ENCODE measurements around the gene FILIP1.
"Not testable (repeated sequence)": the region's sequence is repeated elsewhere in the genome, so short reads cannot be mapped to it uniquely, and the experiment has no call there.

The FILIP1 gene

DNA sequence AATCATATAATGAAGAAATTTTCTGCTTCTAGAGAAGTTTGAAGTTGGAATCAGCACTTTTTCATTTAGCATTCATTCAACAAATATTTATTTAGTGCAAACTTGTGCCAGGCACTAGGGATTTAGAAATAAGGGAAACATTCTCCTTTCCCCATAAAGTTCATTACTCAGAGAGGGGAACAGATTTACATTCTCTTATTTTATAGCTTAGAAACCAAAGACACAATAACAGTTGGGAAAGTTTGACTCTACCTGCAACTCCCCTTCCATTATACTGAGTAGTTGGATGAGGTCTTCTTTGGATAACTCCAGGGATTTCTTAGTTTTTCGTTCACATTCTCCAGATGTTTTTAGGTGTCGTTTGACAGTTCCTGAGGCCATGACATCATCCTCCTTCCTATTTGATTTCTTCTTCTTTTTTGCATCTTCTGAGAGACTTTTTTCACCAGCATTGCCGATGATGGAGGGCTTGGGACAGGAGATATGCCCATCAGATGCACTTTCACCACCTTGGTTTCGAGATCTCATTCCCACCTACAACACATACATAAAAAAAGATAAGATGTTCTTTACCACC, 79.1 kb downstream of the FILIP1 start:
- no peaks in the 10 kb centered on the region for H3K27me3 ChIP-seq
- H3K9me3 ChIP-seq: 0 out of 2 replicates have a peak, but pooled peaks cover 10% of the 10 kb centered on the region
- H3K4me1 ChIP-seq: peaks cover 10% of the 10 kb centered on the region
- no peaks in the 10 kb centered on the region for H4K20me1 ChIP-seq
- no peaks in the 10 kb centered on the region for H3K36me3 ChIP-seq
- H3K4me3 ChIP-seq: no peak overlapping the region
- H3K4me2 ChIP-seq: no peak overlapping the region
- H3K27ac ChIP-seq: no peak overlapping the region
- no peak for TF ChIP-seq Cebpa-rat (IDR thresholded peaks at IDR 0.05)
- no peak overlapping the region for H3K9ac ChIP-seq

DNA sequence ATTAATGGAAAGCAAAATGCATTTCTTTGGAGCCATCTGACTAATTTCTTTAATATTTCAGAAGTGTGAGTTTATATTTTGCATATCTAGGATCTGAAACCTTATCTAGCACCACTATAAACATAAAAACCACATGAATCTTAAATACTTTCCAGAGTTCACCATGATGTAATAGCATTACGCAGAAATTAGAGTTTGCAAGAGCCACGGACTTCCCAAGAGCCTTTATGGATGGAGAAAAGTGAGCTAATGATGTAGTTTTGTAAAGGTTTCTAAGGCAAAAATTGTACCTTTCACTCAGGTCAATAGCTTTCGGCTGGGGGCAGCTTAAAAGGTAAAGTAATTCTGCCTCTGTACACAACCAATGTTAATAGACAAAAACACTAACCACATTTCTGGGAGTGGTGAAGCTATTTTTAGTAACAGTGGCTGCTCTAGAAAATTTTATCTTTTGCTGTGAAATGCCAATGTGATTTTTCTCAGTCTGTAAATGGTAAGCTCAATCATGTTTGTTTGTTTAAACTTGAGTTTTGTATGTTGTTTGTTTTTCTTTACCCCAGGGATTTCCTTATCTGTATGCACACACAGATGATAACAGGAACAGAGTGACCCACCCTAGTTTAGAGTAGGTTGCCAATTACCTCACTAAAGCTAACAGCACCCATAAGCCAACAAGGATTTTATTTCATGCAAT, 80.5 kb downstream of the FILIP1 start:
- Histone ChIP-seq H3K36me3 (no peaks in the 10 kb centered on the region), H3K27ac (no peak overlapping the region), H3K4me1 (peaks cover 10% of the 10 kb centered on the region), H3K9me3 (0 out of 2 replicates have a peak, but pooled peaks cover 10% of the 10 kb centered on the region), H3K4me2 (no peak overlapping the region), H3K9ac (no peak overlapping the region), H3K4me3 (no peak overlapping the region), H4K20me1 (no peaks in the 10 kb centered on the region), H3K27me3 (no peaks in the 10 kb centered on the region)
- no peak for TF ChIP-seq Cebpa-rat (IDR thresholded peaks at IDR 0.05)

DNA sequence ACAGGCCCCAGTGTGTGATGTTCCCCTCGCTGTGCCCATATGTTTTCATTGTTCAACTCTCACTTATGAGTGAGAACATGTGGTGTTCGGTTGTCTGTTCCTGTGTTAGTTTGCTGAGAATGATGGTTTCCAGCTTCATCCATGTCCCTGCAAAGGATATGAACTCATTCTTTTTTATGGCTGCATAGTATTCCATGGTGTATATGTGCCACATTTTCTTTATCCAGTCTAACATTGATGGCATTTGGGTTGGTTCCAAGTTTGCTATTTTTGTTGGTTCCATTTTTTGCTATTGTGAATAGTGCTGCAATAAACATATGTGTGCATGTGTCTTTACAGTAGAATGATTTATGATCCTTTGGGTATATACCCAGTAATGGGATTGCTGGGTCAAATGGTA, 83.0 kb downstream of the FILIP1 start:
- H3K27me3 ChIP-seq, H4K20me1 ChIP-seq, H3K9me3 ChIP-seq, H3K4me3 ChIP-seq, H3K27ac ChIP-seq, H3K36me3 ChIP-seq, H3K9ac ChIP-seq, H3K4me2 ChIP-seq: not testable (repeated sequence)
- peaks cover 10% of the 10 kb centered on the region for H3K4me1 ChIP-seq

DNA sequence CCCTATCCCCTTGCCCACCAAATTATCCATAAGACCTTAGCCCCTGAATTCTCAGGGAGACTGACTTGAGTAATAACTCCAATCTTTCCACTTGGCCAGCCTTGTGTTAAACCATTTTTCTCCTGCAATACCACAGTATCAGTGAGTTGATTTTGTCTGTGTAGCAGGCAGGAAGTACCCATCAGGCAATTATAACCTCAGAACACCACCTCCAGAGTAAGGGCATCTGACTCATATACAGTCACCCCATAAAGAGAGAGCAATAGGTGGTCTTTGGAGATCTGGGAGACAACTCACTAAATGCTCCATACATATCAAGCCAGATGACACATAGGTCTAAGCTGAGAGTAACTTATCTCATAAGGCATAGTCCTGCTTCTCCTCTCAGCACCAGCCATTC, 83.7 kb downstream of the FILIP1 start:
- H3K27ac ChIP-seq: no peak overlapping the region
- no peaks in the 10 kb centered on the region for H3K36me3 ChIP-seq
- TF ChIP-seq Cebpa-rat (IDR thresholded peaks at IDR 0.05): no peak
- H4K20me1 ChIP-seq: no peaks in the 10 kb centered on the region
- no peak overlapping the region for H3K9ac ChIP-seq
- no peak overlapping the region for H3K4me3 ChIP-seq
- peaks cover 10% of the 10 kb centered on the region for H3K4me1 ChIP-seq
- no peak overlapping the region for H3K4me2 ChIP-seq
- 0 out of 2 replicates have a peak, but pooled peaks cover 10% of the 10 kb centered on the region for H3K9me3 ChIP-seq
- no peaks in the 10 kb centered on the region for H3K27me3 ChIP-seq

DNA sequence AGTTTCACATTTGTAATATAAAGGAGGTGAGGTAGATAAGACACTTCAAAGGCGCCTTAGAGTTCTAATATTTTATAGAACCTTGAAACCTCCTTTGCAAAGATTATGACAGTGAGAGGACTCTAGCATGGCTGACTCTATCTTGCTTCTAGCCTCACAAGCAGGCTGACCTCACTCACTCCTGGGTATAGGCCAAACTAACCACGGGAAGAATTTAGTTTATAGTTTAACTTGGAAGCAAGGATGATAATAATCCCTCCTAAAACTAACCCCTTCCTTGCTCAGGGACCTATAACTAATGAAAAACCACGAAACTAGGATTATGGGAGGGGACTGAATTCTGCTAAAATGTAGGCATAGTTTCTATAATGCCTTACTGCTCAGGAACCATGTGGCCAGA, 84.3 kb downstream of the FILIP1 start:
- Histone ChIP-seq H3K4me3 (no peak overlapping the region), H3K4me2 (no peak overlapping the region)

DNA sequence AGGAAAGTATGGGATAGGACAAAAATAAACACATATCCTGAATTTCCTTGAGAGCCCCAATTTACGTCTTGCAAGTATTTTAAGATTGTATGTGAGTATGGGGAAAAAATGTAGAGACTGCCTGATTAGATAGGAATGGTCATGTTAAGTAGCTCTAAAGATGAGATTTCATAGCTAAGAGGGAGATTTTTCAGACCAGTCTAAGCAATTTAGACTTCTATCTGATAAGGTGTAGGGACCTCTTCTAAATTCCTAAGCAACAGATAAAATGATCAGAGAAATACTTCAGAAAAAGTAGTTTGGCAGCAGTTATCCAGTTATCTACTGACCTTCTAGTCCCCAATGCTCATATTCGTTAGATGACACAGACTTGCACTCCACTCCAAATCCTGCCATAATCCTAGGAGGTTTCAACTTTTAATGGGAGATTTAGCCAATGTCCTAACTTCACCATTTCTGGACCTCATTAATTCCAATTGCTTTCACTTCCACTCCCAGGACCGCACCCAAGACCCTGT, 90.0 kb downstream of the FILIP1 start:
- H3K9me3 ChIP-seq: no peaks in the 10 kb centered on the region
- H3K27me3 ChIP-seq: no peaks in the 10 kb centered on the region
- no peak overlapping the region for H3K9ac ChIP-seq
- no peak overlapping the region for H3K4me2 ChIP-seq
- H3K27ac ChIP-seq: no peak overlapping the region
- H3K36me3 ChIP-seq: no peaks in the 10 kb centered on the region
- TF ChIP-seq Cebpa-rat (IDR thresholded peaks at IDR 0.05): no peak
- no peak overlapping the region for H3K4me3 ChIP-seq
- no peaks in the 10 kb centered on the region for H3K4me1 ChIP-seq
- no peaks in the 10 kb centered on the region for H4K20me1 ChIP-seq

More for the DNA sequence above, 84.3 kb downstream of the FILIP1 start:
- Histone ChIP-seq H3K27ac (no peak overlapping the region), H3K4me1 (peaks cover 10% of the 10 kb centered on the region), H3K9me3 (0 out of 2 replicates have a peak, but pooled peaks cover 10% of the 10 kb centered on the region), H4K20me1 (no peaks in the 10 kb centered on the region), H3K27me3 (no peaks in the 10 kb centered on the region), H3K36me3 (no peaks in the 10 kb centered on the region), H3K9ac (no peak overlapping the region)
- no peak for TF ChIP-seq Cebpa-rat (IDR thresholded peaks at IDR 0.05)

DNA sequence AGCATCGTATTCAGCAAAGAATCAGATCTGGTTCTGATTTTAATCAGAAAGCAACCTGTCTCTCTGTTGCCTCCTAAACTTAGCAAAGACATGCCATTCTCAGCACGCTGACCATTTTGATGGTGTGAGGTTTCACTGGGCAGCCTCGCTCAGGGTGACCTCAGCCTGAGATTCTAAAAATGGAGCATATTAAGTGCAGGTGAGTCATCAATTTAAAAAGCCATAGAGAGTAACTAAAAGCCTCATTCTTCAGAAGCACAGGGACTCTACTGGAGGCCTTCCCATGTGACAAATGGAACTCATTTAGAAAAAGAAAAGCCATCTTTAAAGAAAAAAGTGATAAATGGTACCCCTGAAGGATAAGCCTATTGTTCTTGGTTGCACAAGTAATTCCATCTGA, 91.3 kb downstream of the FILIP1 start:
- no peak overlapping the region for H3K4me2 ChIP-seq
- H4K20me1 ChIP-seq: no peaks in the 10 kb centered on the region
- H3K9me3 ChIP-seq: no peaks in the 10 kb centered on the region
- no peak overlapping the region for H3K27ac ChIP-seq
- no peak overlapping the region for H3K4me3 ChIP-seq
- H3K36me3 ChIP-seq: no peaks in the 10 kb centered on the region
- H3K4me1 ChIP-seq: no peaks in the 10 kb centered on the region
- no peak overlapping the region for H3K9ac ChIP-seq
- H3K27me3 ChIP-seq: no peaks in the 10 kb centered on the region
- no peak for TF ChIP-seq Cebpa-rat (IDR thresholded peaks at IDR 0.05)

DNA sequence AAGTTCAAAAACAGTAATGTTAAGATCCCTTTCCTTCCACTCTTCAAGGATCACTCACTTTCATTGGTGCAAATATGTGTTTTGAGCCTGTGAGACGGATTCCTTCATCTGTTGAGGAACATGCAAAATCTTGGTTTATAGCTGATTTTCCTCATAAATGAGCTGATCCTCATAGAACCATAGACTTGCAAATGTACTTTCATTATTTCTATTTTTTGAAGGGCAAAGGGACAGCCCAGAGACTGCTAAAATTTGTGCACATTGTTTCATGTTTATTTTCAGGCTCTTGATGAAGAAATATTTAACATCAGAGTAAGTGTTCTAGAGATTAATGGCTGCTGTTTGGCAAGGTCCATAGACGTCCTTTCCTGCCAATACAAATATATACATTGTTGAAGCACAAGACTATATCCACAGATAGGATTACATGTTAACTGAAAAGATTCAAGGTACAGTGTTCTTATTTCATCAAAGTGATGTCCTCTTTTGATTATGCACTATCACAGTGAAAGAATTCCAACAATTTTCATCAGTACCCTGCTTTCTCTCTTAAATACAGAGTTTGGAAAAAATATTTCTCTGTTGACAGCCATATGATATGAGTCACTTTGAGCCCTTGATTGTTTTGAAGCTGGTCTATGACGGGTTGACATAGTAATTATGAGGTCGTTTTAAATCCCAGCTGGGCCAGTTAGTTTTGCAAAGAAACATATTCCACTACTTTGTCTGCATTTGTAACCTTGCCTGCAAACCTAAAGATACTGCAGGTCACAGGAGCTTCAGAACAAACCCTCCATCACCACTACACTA, 95.7 kb downstream of the FILIP1 start:
- H3K9me3 ChIP-seq: no peaks in the 10 kb centered on the region
- no peak overlapping the region for H3K4me2 ChIP-seq
- no peak for TF ChIP-seq Cebpa-rat (IDR thresholded peaks at IDR 0.05)
- no peak overlapping the region for H3K4me3 ChIP-seq
- H3K4me1 ChIP-seq: no peaks in the 10 kb centered on the region
- H3K27ac ChIP-seq: no peak overlapping the region
- H3K27me3 ChIP-seq: no peaks in the 10 kb centered on the region
- no peak overlapping the region for H3K9ac ChIP-seq
- H4K20me1 ChIP-seq: no peaks in the 10 kb centered on the region
- H3K36me3 ChIP-seq: no peaks in the 10 kb centered on the region

DNA sequence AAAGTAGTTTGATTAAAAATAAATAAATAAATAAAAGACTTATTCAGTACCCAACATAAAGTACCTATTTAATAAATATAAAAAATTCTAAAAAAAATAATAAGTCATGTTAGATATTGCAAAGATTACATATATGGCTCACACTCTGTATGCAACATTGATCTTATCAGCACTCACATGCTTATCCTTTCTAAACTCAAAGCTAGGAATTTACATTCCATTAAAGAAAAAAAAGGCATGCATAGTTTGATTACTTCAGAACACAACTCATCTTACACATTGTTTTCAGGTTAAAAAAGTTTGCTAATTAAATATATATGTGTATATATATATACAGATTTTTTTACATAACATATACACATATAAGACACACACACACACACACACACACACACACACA, 96.4 kb downstream of the FILIP1 start:
- Histone ChIP-seq H3K27me3 (no peaks in the 10 kb centered on the region), H3K9ac (no peak overlapping the region), H4K20me1 (no peaks in the 10 kb centered on the region), H3K4me1 (no peaks in the 10 kb centered on the region), H3K4me2 (no peak overlapping the region), H3K9me3 (no peaks in the 10 kb centered on the region), H3K27ac (no peak overlapping the region), H3K4me3 (no peak overlapping the region), H3K36me3 (no peaks in the 10 kb centered on the region)
- TF ChIP-seq Cebpa-rat (IDR thresholded peaks at IDR 0.05): no peak
